AG08395 (cell line): ENCODE results near the gene HDAC9.

Experiments used
- DNase-seq: peaks from one replicate; pipeline ENCODE4 v3.0.0; 2012; ENCODE audit warnings: mixed read lengths, low spot score

Gene HDAC9

GRCh38 chr7:18558503-18558902 lies 63.0 kb downstream of the HDAC9 start:
- DNase-seq, result peak; percentile 16

- no peak for DNase-seq
These were observed 63.4 kb downstream of the HDAC9 start for GRCh38 chr7:18558910-18559309.

- no peak for DNase-seq
These were observed 64.2 kb downstream of the HDAC9 start for GRCh38 chr7:18559756-18560155.

GRCh38 chr7:18564779-18565178 lies 69.2 kb downstream of the HDAC9 start:
- DNase-seq, result no peak

- no peak for DNase-seq
These were observed 69.8 kb downstream of the HDAC9 start for GRCh38 chr7:18565337-18565736.

- DNase-seq, result no peak
These were observed 70.7 kb downstream of the HDAC9 start for GRCh38 chr7:18566205-18566604.

GRCh38 chr7:18566829-18567228 lies 71.3 kb downstream of the HDAC9 start:
- DNase-seq, result no peak

GRCh38 chr7:18570441-18570840 lies 74.9 kb downstream of the HDAC9 start:
- DNase-seq, result no peak

GRCh38 chr7:18570890-18571478 lies 75.4 kb downstream of the HDAC9 start:
- DNase-seq, result peak; percentile 37

GRCh38 chr7:18572154-18572553 lies 76.6 kb downstream of the HDAC9 start:
- DNase-seq, result no peak

GRCh38 chr7:18572885-18573284 lies 77.3 kb downstream of the HDAC9 start:
- DNase-seq, result no peak

- DNase-seq, result no peak
These were observed 78.1 kb downstream of the HDAC9 start for GRCh38 chr7:18573410-18574234.

GRCh38 chr7:18574235-18574540 lies 78.6 kb downstream of the HDAC9 start:
- DNase-seq, result no peak

GRCh38 chr7:18574676-18575075 lies 79.1 kb downstream of the HDAC9 start:
- DNase-seq, result no peak

- no peak for DNase-seq
These were observed 80.3 kb downstream of the HDAC9 start for GRCh38 chr7:18575622-18576572.

GRCh38 chr7:18577096-18577771 lies 81.7 kb downstream of the HDAC9 start:
- DNase-seq, result no peak

- DNase-seq, result no peak
These were observed 84.1 kb downstream of the HDAC9 start for GRCh38 chr7:18579698-18580097.

- DNase-seq, result peak; percentile 3
These were observed 85.4 kb downstream of the HDAC9 start for GRCh38 chr7:18580950-18581349.

GRCh38 chr7:18583305-18583704 lies 87.8 kb downstream of the HDAC9 start:
- DNase-seq, result peak; percentile 6

- DNase-seq, result peak; percentile 4
These were observed 94.7 kb downstream of the HDAC9 start for GRCh38 chr7:18590241-18590640.

GRCh38 chr7:18590744-18591340 lies 95.3 kb downstream of the HDAC9 start:
- DNase-seq, result peak; percentile 64
